Measurements from ENCODE around the gene LIPN. TPM values are rescaled to one million over a fixed set of nuclear protein-coding genes. Genes with fewer than 3 reads are reported as not detected.

The LIPN gene
- total and polyA plus RNA-seq, 2 experiments from 2014 or later, result 0.17 TPM; not detected in 1

GRCh38 chr10:88793712-88794299 lies 34.0 kb downstream of the LIPN start:
- H3K4me1 ChIP-seq (ENCODE audit: insufficient read depth), result peaks cover 3% of the 10 kb centered on the region
- H3K4me2 ChIP-seq, result no peak overlapping the region
- H3K27ac ChIP-seq, result no peak overlapping the region
- no peak overlapping the region for H2AFZ ChIP-seq
- H4K20me1 ChIP-seq (ENCODE audit: insufficient read depth, poor library complexity, severe bottlenecking), result no peaks in the 10 kb centered on the region
- no peaks in the 10 kb centered on the region for H3K9me3 ChIP-seq (ENCODE audit: low read depth)
- TF ChIP-seq CTCF (IDR thresholded peaks at IDR 0.05; ENCODE audit: poor library complexity) (no peak), EZH2phosphoT487 (IDR thresholded peaks at IDR 0.05; ENCODE audit: low read depth, severe bottlenecking, unreplicated experiment) (no peak), EZH2 (IDR thresholded peaks at IDR 0.05; ENCODE audit: borderline replicate concordance) (no peak)
- H3K9me2 ChIP-seq (replicated peaks; ENCODE audit: insufficient read depth), result no peaks in the 10 kb centered on the region
- no peak overlapping the region for H3K4me3 ChIP-seq
- no peaks in the 10 kb centered on the region for H3K79me2 ChIP-seq
- H3K36me3 ChIP-seq (replicated peaks; ENCODE audit: insufficient read depth, low read depth), result no peaks in the 10 kb centered on the region
- no peaks in the 10 kb centered on the region for H3K27me3 ChIP-seq
- WGBS (ENCODE audit: low lambda C conversion rate, missing lambda C conversion rate), result 47% methylated on average over 2 of the region's 2 CpGs
- no peak for DNase-seq (ENCODE audit: low spot score)

- Histone ChIP-seq H3K27me3 (no peaks in the 10 kb centered on the region), H3K4me1 (ENCODE audit: insufficient read depth) (peaks cover 3% of the 10 kb centered on the region), H3K36me3 (replicated peaks; ENCODE audit: insufficient read depth, low read depth) (no peaks in the 10 kb centered on the region), H4K20me1 (ENCODE audit: insufficient read depth, poor library complexity, severe bottlenecking) (no peaks in the 10 kb centered on the region), H3K4me2 (no peak overlapping the region), H3K4me3 (no peak overlapping the region), H3K79me2 (no peaks in the 10 kb centered on the region), H2AFZ (no peak overlapping the region), H3K9me2 (replicated peaks; ENCODE audit: insufficient read depth) (no peaks in the 10 kb centered on the region), H3K9me3 (ENCODE audit: low read depth) (no peaks in the 10 kb centered on the region), H3K27ac (no peak overlapping the region)
- TF ChIP-seq CTCF (IDR thresholded peaks at IDR 0.05; ENCODE audit: poor library complexity) (no peak), EZH2phosphoT487 (IDR thresholded peaks at IDR 0.05; ENCODE audit: low read depth, severe bottlenecking, unreplicated experiment) (no peak), EZH2 (IDR thresholded peaks at IDR 0.05; ENCODE audit: borderline replicate concordance) (no peak)
- WGBS (ENCODE audit: low lambda C conversion rate, missing lambda C conversion rate), result 61% methylated on average over 1 of the region's 1 CpG
- DNase-seq (ENCODE audit: low spot score), result no peak
Observed at GRCh38 chr10:88794731-88795130, 34.9 kb downstream of the LIPN start.

GRCh38 chr10:88800152-88801125 lies 40.6 kb downstream of the LIPN start:
- no peak overlapping the region for H3K27ac ChIP-seq
- TF ChIP-seq EZH2 (IDR thresholded peaks at IDR 0.05; ENCODE audit: borderline replicate concordance) (no peak), EZH2phosphoT487 (IDR thresholded peaks at IDR 0.05; ENCODE audit: low read depth, severe bottlenecking, unreplicated experiment) (no peak)
- no peak overlapping the region for H2AFZ ChIP-seq
- WGBS (ENCODE audit: low lambda C conversion rate, missing lambda C conversion rate), result 91% methylated on average over 2 of the region's 2 CpGs
- no peaks in the 10 kb centered on the region for H3K9me2 ChIP-seq (replicated peaks; ENCODE audit: insufficient read depth)
- no peak overlapping the region for H3K4me2 ChIP-seq
- H3K9me3 ChIP-seq (ENCODE audit: low read depth), result no peaks in the 10 kb centered on the region
- no peaks in the 10 kb centered on the region for H3K36me3 ChIP-seq (replicated peaks; ENCODE audit: insufficient read depth, low read depth)
- peaks cover 3% of the 10 kb centered on the region for H3K4me1 ChIP-seq (ENCODE audit: insufficient read depth)
- no peaks in the 10 kb centered on the region for H3K27me3 ChIP-seq
- H4K20me1 ChIP-seq (ENCODE audit: insufficient read depth, poor library complexity, severe bottlenecking), result no peaks in the 10 kb centered on the region
- DNase-seq (ENCODE audit: low spot score), result no peak
- no peaks in the 10 kb centered on the region for H3K79me2 ChIP-seq
- no peak overlapping the region for H3K4me3 ChIP-seq

Data from hepatocyte (in vitro differentiated cells).